ENCODE data around the gene CNFN. TPM values are rescaled to one million over a fixed set of nuclear protein-coding genes. Genes with fewer than 3 reads are reported as not detected.
A peak's percentile ranks its signal among the peaks of the same experiment; 100 is the strongest.

The CNFN gene
- total and polyA plus RNA-seq, 8 donors, result 2.0 to 395 (median 5.1) TPM; not detected in 4

DNA sequence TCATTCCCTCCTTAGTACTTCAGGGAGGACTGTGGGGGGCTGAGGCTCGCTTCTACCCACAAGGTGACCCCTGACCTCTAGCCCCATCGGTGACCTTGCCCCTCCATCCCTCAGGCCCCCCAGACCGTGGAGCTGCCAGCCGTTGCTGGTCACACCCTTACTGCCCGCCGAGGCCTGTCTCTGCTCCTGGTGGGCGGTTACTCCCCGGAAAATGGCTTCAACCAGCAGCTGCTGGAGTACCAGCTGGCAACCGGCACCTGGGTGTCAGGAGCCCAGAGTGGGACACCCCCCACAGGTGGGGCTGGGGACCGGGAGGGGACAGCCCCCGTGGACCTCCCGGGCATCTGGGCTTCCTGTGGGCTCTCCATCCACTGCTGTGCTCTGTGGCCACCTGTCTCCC lies 32.8 kb downstream of the CNFN start:
- 91 to 94% (median 92%) methylated on average over 4 to 12 of the region's 12 CpGs for WGBS, 5 donors
- Histone ChIP-seq H3K36me3 (peaks cover 20 to 97% (median 90%) of the 10 kb centered on the region in 4 donors), H3K9me3 (no peaks in the 10 kb centered on the region), H3K4me3 (no peak overlapping the region), H3K27me3 (no peaks in the 10 kb centered on the region), H3K27ac (no peak overlapping the region), H3K4me1 (no peaks in the 10 kb centered on the region)
- intact Hi-C loops (cut with DNase I; ENCODE audit: low total_unique reads), result no loop called here
- no peak for TF ChIP-seq EP300 (IDR thresholded peaks at IDR 0.05)
- no peak for DNase-seq

DNA sequence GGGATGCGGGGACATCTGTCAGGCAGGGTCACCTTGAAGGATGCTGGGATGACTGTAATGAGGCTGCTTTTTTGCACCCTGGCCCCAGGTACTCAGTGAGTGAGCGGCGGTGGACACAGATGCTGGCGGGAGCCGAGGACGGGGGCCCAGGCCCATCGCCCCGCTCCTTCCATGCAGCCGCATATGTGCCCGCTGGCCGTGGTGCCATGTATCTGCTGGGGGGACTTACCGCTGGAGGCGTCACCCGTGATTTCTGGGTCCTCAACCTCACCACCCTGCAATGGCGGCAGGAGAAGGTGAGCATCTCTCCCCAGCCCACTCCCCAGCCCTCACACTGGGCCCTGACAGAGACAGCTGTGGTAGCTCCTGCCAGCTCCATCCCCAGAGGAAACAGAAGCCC lies 33.4 kb downstream of the CNFN start:
- Histone ChIP-seq H3K36me3 (peaks cover 21 to 97% (median 92%) of the 10 kb centered on the region in 4 donors), H3K4me1 (no peaks in the 10 kb centered on the region), H3K9me3 (no peaks in the 10 kb centered on the region), H3K4me3 (no peak overlapping the region), H3K27ac (no peak overlapping the region), H3K27me3 (no peaks in the 10 kb centered on the region)
- intact Hi-C loops (cut with DNase I; ENCODE audit: low total_unique reads), result no loop called here
- WGBS, 5 donors, result 93 to 97% (median 96%) methylated on average over 15 of the region's 15 CpGs
- TF ChIP-seq POLR2AphosphoS5 (IDR thresholded peaks at IDR 0.05) (no peak), EP300 (IDR thresholded peaks at IDR 0.05) (no peak)
- DNase-seq, result no peak

DNA sequence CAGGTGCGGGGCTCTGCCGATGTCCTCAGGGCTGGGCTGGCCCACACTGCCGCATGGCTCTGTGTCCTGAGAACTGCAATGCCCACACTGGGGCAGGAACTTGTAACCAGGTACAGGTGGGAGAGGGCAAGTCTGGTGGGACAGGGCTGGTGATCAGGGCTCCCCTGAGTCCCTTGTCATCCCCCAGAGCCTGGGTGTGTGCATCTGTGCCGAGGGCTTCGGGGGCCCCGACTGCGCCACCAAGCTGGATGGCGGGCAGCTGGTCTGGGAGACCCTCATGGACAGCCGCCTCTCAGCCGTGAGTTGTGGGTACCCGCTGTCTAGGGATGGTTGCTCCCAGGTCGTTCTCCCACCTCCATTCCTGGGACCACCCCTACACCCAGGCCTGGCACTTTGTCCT lies 34.2 kb downstream of the CNFN start:
- H3K36me3 ChIP-seq, result peaks cover 21 to 97% (median 92%) of the 10 kb centered on the region in 4 donors
- no peak for DNase-seq
- H3K9me3 ChIP-seq, result no peaks in the 10 kb centered on the region
- H3K4me1 ChIP-seq, result no peaks in the 10 kb centered on the region
- TF ChIP-seq POLR2A (IDR thresholded peaks at IDR 0.05) (no peak), EP300 (IDR thresholded peaks at IDR 0.05) (no peak)
- H3K4me3 ChIP-seq, result no peak overlapping the region
- H3K27me3 ChIP-seq, result no peaks in the 10 kb centered on the region
- intact Hi-C loops (cut with DNase I; ENCODE audit: low total_unique reads), result no loop called here
- whole genome bisulfite sequencing, 5 donors, result 92 to 97% (median 95%) methylated on average over 9 to 12 of the region's 12 CpGs
- H3K27ac ChIP-seq, result no peak overlapping the region

DNA sequence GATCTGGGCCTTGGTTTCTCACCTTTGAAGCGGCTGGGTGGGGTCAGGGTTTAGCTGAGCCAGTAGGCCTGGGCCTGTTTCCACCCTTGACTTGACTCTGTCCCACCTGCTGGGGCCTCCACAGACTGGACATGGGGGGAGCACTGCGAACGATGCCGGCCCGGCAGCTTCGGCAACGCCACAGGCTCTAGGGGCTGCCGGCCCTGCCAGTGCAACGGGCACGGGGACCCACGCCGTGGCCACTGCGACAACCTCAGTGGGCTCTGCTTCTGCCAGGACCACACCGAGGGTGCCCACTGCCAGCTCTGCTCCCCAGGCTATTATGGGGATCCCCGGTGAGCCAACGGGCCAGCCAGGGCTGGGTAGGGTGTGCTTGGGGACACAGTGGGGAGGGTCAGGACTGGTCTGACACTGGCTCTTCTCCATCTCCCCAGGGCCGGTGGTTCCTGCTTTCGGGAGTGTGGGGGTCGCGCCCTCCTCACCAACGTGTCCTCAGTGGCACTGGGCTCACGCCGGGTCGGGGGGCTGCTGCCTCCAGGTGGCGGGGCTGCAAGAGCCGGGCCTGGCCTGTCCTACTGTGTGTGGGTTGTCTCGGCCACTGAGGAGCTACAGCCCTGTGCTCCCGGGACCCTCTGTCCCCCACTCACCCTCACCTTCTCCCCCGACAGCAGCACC lies 36.6 kb downstream of the CNFN start:
- intact Hi-C loops (cut with DNase I; ENCODE audit: low total_unique reads), result no loop called here
- 91 to 97% (median 95%) methylated on average over 6 to 29 of the region's 29 CpGs for WGBS, 5 donors

DNA sequence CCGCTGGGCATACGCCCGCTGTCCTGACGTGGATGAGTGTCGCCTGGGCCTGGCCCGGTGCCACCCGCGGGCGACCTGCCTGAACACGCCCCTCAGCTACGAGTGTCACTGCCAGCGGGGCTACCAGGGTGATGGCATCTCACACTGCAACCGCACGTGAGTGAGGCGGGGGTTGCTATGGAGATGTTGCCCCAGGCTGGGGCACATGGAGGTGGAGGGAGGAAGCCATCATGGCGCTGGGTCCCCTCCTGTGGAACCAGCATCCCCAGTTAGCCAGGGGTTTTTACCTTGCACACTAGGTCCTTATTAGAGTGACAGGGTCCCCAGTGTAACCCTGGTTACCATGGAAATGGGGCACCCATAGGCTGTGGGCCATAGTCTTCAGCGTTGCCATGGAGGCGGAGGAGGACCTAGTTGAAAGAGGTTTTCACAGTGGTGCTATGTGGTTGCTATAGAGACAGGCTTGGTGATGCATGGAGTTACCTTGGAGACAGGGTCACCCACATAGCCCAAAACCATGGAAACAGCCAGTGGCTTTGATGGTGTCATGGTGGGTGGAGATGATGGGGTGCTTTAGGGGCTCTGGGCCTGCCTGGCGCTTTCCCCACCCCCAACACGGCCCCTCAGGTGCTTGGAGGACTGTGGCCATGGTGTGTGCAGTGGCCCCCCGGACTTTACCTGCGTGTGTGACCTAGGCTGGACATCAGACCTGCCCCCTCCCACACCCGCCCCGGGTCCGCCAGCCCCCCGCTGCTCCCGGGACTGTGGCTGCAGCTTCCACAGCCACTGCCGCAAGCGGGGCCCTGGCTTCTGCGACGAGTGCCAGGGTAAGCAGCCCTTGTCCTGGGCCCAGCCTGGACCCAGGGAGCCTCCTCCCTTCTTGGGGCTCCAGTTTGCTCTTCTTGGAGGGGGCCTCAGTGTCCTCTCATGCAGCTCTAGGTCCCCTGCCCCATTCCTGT lies 37.5 kb downstream of the CNFN start:
- Histone ChIP-seq H3K27me3 (no peaks in the 10 kb centered on the region), H3K27ac (no peak overlapping the region), H3K4me1 (no peaks in the 10 kb centered on the region), H3K9me3 (no peaks in the 10 kb centered on the region), H3K36me3 (peaks cover 16 to 99% (median 93%) of the 10 kb centered on the region in 4 donors), H3K4me3 (no peak overlapping the region)
- intact Hi-C loops (cut with DNase I; ENCODE audit: low total_unique reads), result no loop called here
- WGBS, 5 donors, result 84 to 90% (median 89%) methylated on average over 11 to 31 of the region's 31 CpGs
- TF ChIP-seq EP300 (IDR thresholded peaks at IDR 0.05), result no peak
- TF ChIP-seq POLR2A (IDR thresholded peaks at IDR 0.05), result no peak
- no peak for TF ChIP-seq POLR2AphosphoS5 (IDR thresholded peaks at IDR 0.05)
- TF ChIP-seq, protein P1, sequence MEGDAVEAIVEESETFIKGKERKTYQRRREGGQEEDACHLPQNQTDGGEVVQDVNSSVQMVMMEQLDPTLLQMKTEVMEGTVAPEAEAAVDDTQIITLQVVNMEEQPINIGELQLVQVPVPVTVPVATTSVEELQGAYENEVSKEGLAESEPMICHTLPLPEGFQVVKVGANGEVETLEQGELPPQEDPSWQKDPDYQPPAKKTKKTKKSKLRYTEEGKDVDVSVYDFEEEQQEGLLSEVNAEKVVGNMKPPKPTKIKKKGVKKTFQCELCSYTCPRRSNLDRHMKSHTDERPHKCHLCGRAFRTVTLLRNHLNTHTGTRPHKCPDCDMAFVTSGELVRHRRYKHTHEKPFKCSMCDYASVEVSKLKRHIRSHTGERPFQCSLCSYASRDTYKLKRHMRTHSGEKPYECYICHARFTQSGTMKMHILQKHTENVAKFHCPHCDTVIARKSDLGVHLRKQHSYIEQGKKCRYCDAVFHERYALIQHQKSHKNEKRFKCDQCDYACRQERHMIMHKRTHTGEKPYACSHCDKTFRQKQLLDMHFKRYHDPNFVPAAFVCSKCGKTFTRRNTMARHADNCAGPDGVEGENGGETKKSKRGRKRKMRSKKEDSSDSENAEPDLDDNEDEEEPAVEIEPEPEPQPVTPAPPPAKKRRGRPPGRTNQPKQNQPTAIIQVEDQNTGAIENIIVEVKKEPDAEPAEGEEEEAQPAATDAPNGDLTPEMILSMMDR (IDR thresholded peaks at IDR 0.05), result no peak
- peak in 1 of 2 donors; percentile 32 for DNase-seq

More for the DNA sequence above, 36.6 kb downstream of the CNFN start:
- no peak for DNase-seq
- Histone ChIP-seq H3K9me3 (no peaks in the 10 kb centered on the region), H3K4me3 (no peak overlapping the region), H3K4me1 (no peaks in the 10 kb centered on the region), H3K36me3 (peaks cover 20 to 100% (median 93%) of the 10 kb centered on the region in 4 donors), H3K27me3 (no peaks in the 10 kb centered on the region), H3K27ac (no peak overlapping the region)
- TF ChIP-seq POLR2A (IDR thresholded peaks at IDR 0.05), result no peak
- TF ChIP-seq POLR2AphosphoS5 (IDR thresholded peaks at IDR 0.05), result no peak
- TF ChIP-seq, protein P1 (IDR thresholded peaks at IDR 0.05), result no peak
- no peak for TF ChIP-seq EP300 (IDR thresholded peaks at IDR 0.05)

Measured in stomach (tissue), 9 donors.